ENCODE measurements around the gene JAZF1.

DNA sequence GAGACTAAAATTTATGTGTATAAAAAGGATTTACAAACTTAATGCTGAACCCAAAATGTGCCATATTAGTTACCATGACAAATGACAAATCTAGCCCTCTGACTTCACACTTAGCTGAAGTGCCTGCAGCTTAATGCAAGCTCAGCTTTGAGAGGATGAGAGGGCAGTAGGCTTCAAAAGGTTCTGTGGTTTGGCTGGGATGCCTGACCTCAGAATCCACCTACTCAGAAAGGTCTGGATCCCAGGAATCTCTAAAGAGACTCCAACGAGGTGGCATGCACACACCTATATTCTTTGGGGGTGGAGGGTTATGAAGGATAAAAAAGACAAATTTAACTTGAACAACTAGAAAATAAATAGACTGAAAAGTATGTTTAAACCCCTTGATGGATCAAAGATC, 227.2 kb downstream of the JAZF1 start:
- TF ChIP-seq, protein P1, sequence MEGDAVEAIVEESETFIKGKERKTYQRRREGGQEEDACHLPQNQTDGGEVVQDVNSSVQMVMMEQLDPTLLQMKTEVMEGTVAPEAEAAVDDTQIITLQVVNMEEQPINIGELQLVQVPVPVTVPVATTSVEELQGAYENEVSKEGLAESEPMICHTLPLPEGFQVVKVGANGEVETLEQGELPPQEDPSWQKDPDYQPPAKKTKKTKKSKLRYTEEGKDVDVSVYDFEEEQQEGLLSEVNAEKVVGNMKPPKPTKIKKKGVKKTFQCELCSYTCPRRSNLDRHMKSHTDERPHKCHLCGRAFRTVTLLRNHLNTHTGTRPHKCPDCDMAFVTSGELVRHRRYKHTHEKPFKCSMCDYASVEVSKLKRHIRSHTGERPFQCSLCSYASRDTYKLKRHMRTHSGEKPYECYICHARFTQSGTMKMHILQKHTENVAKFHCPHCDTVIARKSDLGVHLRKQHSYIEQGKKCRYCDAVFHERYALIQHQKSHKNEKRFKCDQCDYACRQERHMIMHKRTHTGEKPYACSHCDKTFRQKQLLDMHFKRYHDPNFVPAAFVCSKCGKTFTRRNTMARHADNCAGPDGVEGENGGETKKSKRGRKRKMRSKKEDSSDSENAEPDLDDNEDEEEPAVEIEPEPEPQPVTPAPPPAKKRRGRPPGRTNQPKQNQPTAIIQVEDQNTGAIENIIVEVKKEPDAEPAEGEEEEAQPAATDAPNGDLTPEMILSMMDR (IDR thresholded peaks at IDR 0.05) = no peak
- TF ChIP-seq POLR2A (IDR thresholded peaks at IDR 0.05) = no peak
